SU-DHL-6 (cell line): ENCODE data around the gene PPIF.

ENCODE experiments used
- H2AFZ ChIP-seq: fragments of 200-600 bp; sonication (generic); 2 replicates; pipeline ENCODE4 v1.6.1; 2014; ENCODE audit warnings: low read depth, mild to moderate bottlenecking, moderate library complexity, mixed read lengths, antibody characterized with exemption, low read length; ENCODE audit not compliant: severe bottlenecking
- H3F3A ChIP-seq: fragments of 200-600 bp; shearing (Covaris generic); 2 replicates; pipeline ENCODE4 v1.6.0; 2016; ENCODE audit warnings: antibody characterized with exemption, mild to moderate bottlenecking; ENCODE audit not compliant: insufficient read depth
- H3K27ac ChIP-seq: fragments of 200-600 bp; sonication (generic); 2 replicates; pipeline ENCODE4 v1.5.1; 2016; ENCODE audit warnings: low read depth, mild to moderate bottlenecking, low read length, moderate library complexity, mixed read lengths
- H3K27me3 ChIP-seq: fragments of 200-600 bp; sonication (generic), shearing (Covaris generic); 2 replicates; pipeline ENCODE4 v1.6.0; 2014; ENCODE audit warnings: mild to moderate bottlenecking, low read length
- H3K36me3 ChIP-seq: fragments of 200-600 bp; sonication (generic); 2 replicates; pipeline ENCODE4 v1.6.1; 2014; ENCODE audit warnings: mild to moderate bottlenecking, low read length, mixed read lengths
- H3K4me2 ChIP-seq: fragments of 300-600, 200-600 bp; shearing (Covaris generic), sonication (generic); 2 replicates; pipeline ENCODE4 v1.6.0; 2014; ENCODE audit warnings: low read length, low read depth, mild to moderate bottlenecking; ENCODE audit not compliant: poor library complexity, severe bottlenecking
- H3K4me3 ChIP-seq: fragments of 200-600 bp; sonication (generic); 2 replicates; pipeline ENCODE4 v1.5.1; 2014; ENCODE audit warnings: antibody characterized with exemption, low read length, mild to moderate bottlenecking, mixed read lengths; ENCODE audit not compliant: insufficient read depth, poor library complexity, severe bottlenecking
- H3K79me2 ChIP-seq: fragments of 200-600 bp; sonication (generic); 2 replicates; pipeline ENCODE4 v1.6.1; 2014; ENCODE audit warnings: mild to moderate bottlenecking, low read length, moderate library complexity; ENCODE audit not compliant: insufficient read depth
- H3K9ac ChIP-seq: fragments of 200-600 bp; sonication (generic); 2 replicates; pipeline ENCODE4 v1.7.0; 2014; ENCODE audit warnings: mild to moderate bottlenecking, low read length
- H3K9me2 ChIP-seq: fragments of 200-600 bp; sonication (generic); replicated peaks from 2 replicates; pipeline ENCODE4 v1.6.1; 2014; ENCODE audit warnings: low read length; ENCODE audit not compliant: insufficient read depth
- H3K9me3 ChIP-seq: fragments of 200-600 bp; sonication (generic); 2 replicates; pipeline ENCODE4 v1.6.1; 2014; ENCODE audit warnings: low read length, mixed read lengths; ENCODE audit not compliant: insufficient read depth
- H4K20me1 ChIP-seq: fragments of 200-600 bp; sonication (generic); 2 replicates; pipeline ENCODE4 v1.6.1; 2014; ENCODE audit warnings: low read depth, mild to moderate bottlenecking, antibody characterized with exemption, low read length, moderate library complexity, mixed read lengths
- CTCF ChIP-seq: fragments of 200-600 bp; sonication (generic); IDR thresholded peaks from one replicate; pipeline ENCODE4 v1.5.1; 2017; ENCODE audit warnings: antibody characterized with exemption, mild to moderate bottlenecking, low read length, moderate library complexity; ENCODE audit not compliant: insufficient read depth, poor library complexity, severe bottlenecking
- EZH2phosphoT487 ChIP-seq: fragments of 200-600 bp; sonication (generic), shearing (Covaris generic); conservative IDR thresholded peaks from 2 replicates; pipeline ENCODE4 v1.6.1; 2018; ENCODE audit warnings: mild to moderate bottlenecking, antibody characterized with exemption, low read length, moderate library complexity, mixed read lengths

The PPIF gene

DNA sequence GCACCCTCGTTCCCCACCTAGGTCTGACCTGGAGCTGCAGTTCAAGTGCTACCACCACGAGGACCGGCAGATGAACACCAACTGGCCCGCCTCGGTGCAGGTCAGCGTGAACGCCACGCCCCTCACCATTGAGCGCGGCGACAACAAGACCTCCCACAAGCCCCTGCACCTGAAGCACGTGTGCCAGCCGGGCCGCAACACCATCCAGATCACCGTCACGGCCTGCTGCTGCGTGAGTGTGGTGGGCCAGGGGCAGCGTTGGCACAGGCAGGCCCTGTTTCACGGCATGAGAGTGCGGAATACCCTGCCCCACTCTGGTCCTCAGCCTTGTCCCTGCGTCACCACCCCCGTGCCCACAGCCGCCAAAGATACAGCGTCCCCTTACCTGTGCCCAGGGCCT lies 46.6 kb upstream of the PPIF start:
- H3K9me3 ChIP-seq, result no peaks in the 10 kb centered on the region
- no peak overlapping the region for H2AFZ ChIP-seq
- no peaks in the 10 kb centered on the region for H3F3A ChIP-seq
- no peaks in the 10 kb centered on the region for H4K20me1 ChIP-seq
- H3K27me3 ChIP-seq, result no peaks in the 10 kb centered on the region
- no peak overlapping the region for H3K27ac ChIP-seq
- no peaks in the 10 kb centered on the region for H3K36me3 ChIP-seq
- no peaks in the 10 kb centered on the region for H3K79me2 ChIP-seq
- H3K9ac ChIP-seq, result no peak overlapping the region
- no peaks in the 10 kb centered on the region for H3K9me2 ChIP-seq
- no peak for TF ChIP-seq CTCF
- TF ChIP-seq EZH2phosphoT487, result no peak
- no peak overlapping the region for H3K4me3 ChIP-seq
- H3K4me2 ChIP-seq, result no peak overlapping the region

DNA sequence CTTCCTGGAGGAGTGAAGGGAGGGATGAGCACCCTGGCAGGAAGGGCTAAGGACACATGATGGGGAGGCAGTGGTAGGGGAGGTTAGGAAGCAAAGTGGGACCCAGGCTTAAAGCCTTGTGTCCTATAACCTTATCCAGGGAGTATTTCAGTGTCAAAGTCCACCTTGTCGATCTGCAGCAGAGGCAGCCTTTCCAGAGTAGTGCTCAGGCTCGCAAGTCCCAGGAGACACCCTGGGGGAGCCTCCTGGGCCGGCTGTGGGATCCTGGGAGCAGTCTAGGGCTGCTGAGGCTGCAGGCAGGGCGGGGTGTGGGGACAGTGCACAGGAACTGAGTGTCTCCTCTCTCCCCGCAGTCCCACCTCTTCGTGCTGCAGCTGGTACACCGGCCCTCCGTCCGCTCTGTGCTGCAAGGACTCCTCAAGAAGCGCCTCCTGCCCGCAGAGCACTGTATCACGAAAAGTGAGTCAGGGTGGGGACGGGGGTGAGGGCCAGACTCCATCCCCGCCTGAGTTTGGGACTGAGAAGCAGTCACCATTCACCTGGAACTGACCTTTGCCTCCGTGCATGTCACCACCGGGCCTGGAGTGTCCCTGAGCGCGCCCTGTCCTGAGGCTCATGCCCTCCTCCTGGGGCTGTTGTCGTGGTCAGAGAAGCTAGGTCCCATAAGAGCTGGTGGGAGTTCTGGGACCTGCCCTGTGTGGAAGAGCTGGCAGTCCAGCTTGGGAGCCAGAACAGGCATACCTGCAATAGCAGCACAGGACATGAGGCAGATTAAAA lies 45.3 kb upstream of the PPIF start:
- H3K9ac ChIP-seq, result no peak overlapping the region
- no peaks in the 10 kb centered on the region for H3F3A ChIP-seq
- TF ChIP-seq CTCF, result no peak
- no peak for TF ChIP-seq EZH2phosphoT487
- no peaks in the 10 kb centered on the region for H4K20me1 ChIP-seq
- H3K27ac ChIP-seq, result no peak overlapping the region
- no peaks in the 10 kb centered on the region for H3K36me3 ChIP-seq
- H3K4me2 ChIP-seq, result no peak overlapping the region
- H3K4me3 ChIP-seq, result no peak overlapping the region
- no peaks in the 10 kb centered on the region for H3K9me3 ChIP-seq
- no peaks in the 10 kb centered on the region for H3K9me2 ChIP-seq
- H3K27me3 ChIP-seq, result no peaks in the 10 kb centered on the region
- H2AFZ ChIP-seq, result no peak overlapping the region
- H3K79me2 ChIP-seq, result no peaks in the 10 kb centered on the region

DNA sequence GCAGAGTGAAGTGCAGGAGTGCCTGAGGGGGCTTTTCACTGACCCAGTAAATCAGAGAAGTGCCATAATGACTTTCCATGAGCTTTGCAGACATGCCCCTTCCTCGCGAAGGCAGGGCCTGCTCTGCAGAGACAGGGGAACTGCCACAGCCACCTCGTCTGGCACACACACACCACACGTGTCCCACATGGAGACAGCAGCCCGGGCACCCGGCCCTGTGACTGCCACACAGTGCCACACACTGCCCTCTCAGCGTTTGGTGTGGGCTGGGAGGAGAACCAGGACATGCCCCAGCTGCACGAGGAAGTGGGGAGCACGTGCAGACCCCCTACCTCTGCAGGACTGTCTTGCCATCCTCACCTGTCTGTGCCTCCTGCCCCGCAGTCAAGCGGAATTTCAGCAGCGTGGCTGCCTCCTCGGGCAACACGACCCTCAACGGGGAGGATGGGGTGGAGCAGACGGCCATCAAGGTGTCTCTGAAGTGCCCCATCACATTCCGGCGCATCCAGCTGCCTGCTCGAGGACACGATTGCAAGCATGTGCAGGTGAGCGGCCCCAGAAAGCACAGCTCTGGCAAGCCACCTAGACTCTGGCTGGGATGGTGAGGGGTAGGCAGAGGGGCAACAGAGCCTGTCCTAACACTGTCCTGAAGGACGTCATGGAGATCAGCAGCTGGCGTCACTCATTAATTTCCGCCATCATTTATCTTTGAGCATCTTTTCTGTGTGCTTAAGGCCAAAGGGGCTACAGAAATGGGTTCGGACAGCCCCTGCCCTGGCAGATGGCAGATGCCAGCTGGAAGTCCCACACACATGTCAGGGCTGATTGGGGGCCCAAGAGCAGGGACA lies 43.4 kb upstream of the PPIF start:
- Histone ChIP-seq H3K27me3 (no peaks in the 10 kb centered on the region), H3K4me2 (no peak overlapping the region)

More for the DNA sequence above, 43.4 kb upstream of the PPIF start:
- no peaks in the 10 kb centered on the region for H3K79me2 ChIP-seq
- H3K9ac ChIP-seq, result no peak overlapping the region
- no peaks in the 10 kb centered on the region for H3F3A ChIP-seq
- no peaks in the 10 kb centered on the region for H3K9me3 ChIP-seq
- no peaks in the 10 kb centered on the region for H4K20me1 ChIP-seq
- H3K4me3 ChIP-seq, result no peak overlapping the region
- no peaks in the 10 kb centered on the region for H3K36me3 ChIP-seq
- H2AFZ ChIP-seq, result no peak overlapping the region
- no peak for TF ChIP-seq EZH2phosphoT487
- no peak for TF ChIP-seq CTCF
- H3K27ac ChIP-seq, result no peak overlapping the region
- no peaks in the 10 kb centered on the region for H3K9me2 ChIP-seq
